ENCODE data around the gene NOX3. TPM values are rescaled to one million over a fixed set of nuclear protein-coding genes. Genes with fewer than 3 reads are reported as not detected.

NOX3 gene
- total and polyA plus RNA-seq, 10 of the 15 experiments (the other 5 are each of a cell fraction or from before 2014, with no cell fraction given): not detected

GRCh38 chr6:155443168-155443567 is 12.5 kb downstream of the NOX3 start:
- Histone ChIP-seq H3K36me3 (ENCODE audit: control insufficient read depth in 2 of 2, insufficient read depth in 2 of 2, low read length in 1 of 2) (no peaks in the 10 kb centered on the region), H3K4me2 (ENCODE audit: control insufficient read depth, insufficient read depth) (no peak overlapping the region), H3K27ac (ENCODE audit: control insufficient read depth, insufficient read depth) (no peak overlapping the region), H3K9me3 (replicated peaks; ENCODE audit: control insufficient read depth, insufficient read depth, low read length) (no peaks in the 10 kb centered on the region), H3K9ac (ENCODE audit: control insufficient read depth, insufficient read depth, low read length) (no peak overlapping the region), H3K79me2 (ENCODE audit: control insufficient read depth, insufficient read depth, low read length) (no peaks in the 10 kb centered on the region), H4K20me1 (ENCODE audit: control insufficient read depth, insufficient read depth) (no peaks in the 10 kb centered on the region), H2AFZ (ENCODE audit: control insufficient read depth, low read depth, low read length) (no peak overlapping the region), H3K27me3 (replicated peaks in 1 of 2; ENCODE audit: control insufficient read depth in 2 of 2, insufficient read depth in 2 of 2, low read length in 1 of 2) (no peaks in the 10 kb centered on the region), H3K4me3 (no peak overlapping the region), H3K4me1 (ENCODE audit: control insufficient read depth, insufficient read depth, low read length) (peaks cover 8% of the 10 kb centered on the region)
- in situ Hi-C loops (cut with MboI): no loop called here
- ChIA-PET SMC1A (ENCODE audit: uncharacterized antibody, unreplicated experiment) (interaction anchor here (1.9 kb wide), 1 partner anchor 9 kb away, joined by 7 read pairs; no protein-coding TSS in a partner anchor), CTCF (interaction anchor here (1.3 to 1.5 kb wide), 2 partner anchors 8 to 41 kb away, joined by 3 to 4 read pairs; no protein-coding TSS in a partner anchor), RAD21 (ENCODE audit: unreplicated experiment) (no interaction called here), POLR2A (no interaction called here)
- intact Hi-C loops (cut with micrococcal nuclease; ENCODE audit: unreplicated experiment): no loop called here
- BruUV-seq (replicated peaks): no TSS peak
- WGBS (ENCODE audit: insufficient coverage, insufficient replicate concordance, low lambda C conversion rate, missing lambda C conversion rate): 77% methylated on average over 9 of the region's 9 CpGs
- no peak for DNase-seq (ENCODE audit: low read depth, low spot score)
- no peak for FAIRE-seq
- no peak for ATAC-seq
- TF ChIP-seq BHLHE40 (IDR thresholded peaks at IDR 0.05; ENCODE audit: borderline replicate concordance in 1 of 2, low read depth in 2 of 2, low read length in 1 of 2) (no peak), RAD51 (IDR thresholded peaks at IDR 0.05) (no peak), ELK1 (IDR thresholded peaks at IDR 0.05; ENCODE audit: low read depth, low read length) (no peak), POLR2AphosphoS5 (IDR thresholded peaks at IDR 0.05; ENCODE audit: low read length) (no peak), CEBPZ (IDR thresholded peaks at IDR 0.05; ENCODE audit: low read depth, low read length) (no peak), ATF2 (IDR thresholded peaks at IDR 0.05; ENCODE audit: low read length) (no peak), SMAD5 (IDR thresholded peaks at IDR 0.05; ENCODE audit: low read depth) (no peak), SP1 (IDR thresholded peaks at IDR 0.05; ENCODE audit: low read depth, low read length) (no peak), CTCF (IDR thresholded peaks at IDR 0.05 in 2 of 3, conservative IDR thresholded peaks at IDR 0.05 in 1 of 3; ENCODE audit: control insufficient read depth in 2 of 3, extremely low read depth in 1 of 3, insufficient read depth in 1 of 3, low read depth in 3 of 3, low read length in 3 of 3) (no peak), NFYB (IDR thresholded peaks at IDR 0.05; ENCODE audit: insufficient read depth, low read depth, low read length) (no peak), MEF2A (IDR thresholded peaks at IDR 0.05; ENCODE audit: insufficient read depth, low read depth, low read length) (no peak), CHD2 (IDR thresholded peaks at IDR 0.05; ENCODE audit: borderline replicate concordance, low read depth, low read length) (no peak), PAX8 (IDR thresholded peaks at IDR 0.05) (no peak), E4F1 (IDR thresholded peaks at IDR 0.05; ENCODE audit: borderline replicate concordance, partially characterized antibody) (no peak)
